Ectodermal cell (in vitro differentiated cells): ENCODE measurements around the gene BEST1.

Source experiments
- H3K27ac ChIP-seq: 2 replicates; pipeline ENCODE4 v1.7.0; 2013; ENCODE audit warnings: mild to moderate bottlenecking, low read depth, low read length; ENCODE audit not compliant: insufficient read depth, poor library complexity, severe bottlenecking
- H3K27me3 ChIP-seq: 2 replicates; pipeline ENCODE4 v1.7.0; 2013; ENCODE audit warnings: mild to moderate bottlenecking, low read length; ENCODE audit not compliant: insufficient read depth, control insufficient read depth, poor library complexity, severe bottlenecking
- H3K36me3 ChIP-seq: one replicate; pipeline ENCODE4 v1.7.0; 2013; ENCODE audit warnings: low read length; ENCODE audit not compliant: control insufficient read depth, insufficient read depth
- H3K4me1 ChIP-seq: one replicate; pipeline ENCODE4 v1.7.0; 2013; ENCODE audit warnings: low read length; ENCODE audit not compliant: control insufficient read depth, insufficient read depth
- H3K4me3 ChIP-seq: 2 replicates; pipeline ENCODE4 v1.7.0; 2013; ENCODE audit warnings: low read depth, low read length, control low read depth; ENCODE audit not compliant: insufficient read depth
- H3K9me3 ChIP-seq: 2 replicates; pipeline ENCODE4 v1.7.0; 2013; ENCODE audit warnings: mild to moderate bottlenecking, low read length, moderate library complexity; ENCODE audit not compliant: control insufficient read depth
- WGBS, 2 experiments: methylation state at CpG; one replicate each; pipeline ENCODE4 v1.1.7; 2013; ENCODE audit warnings: missing lambda C conversion rate in 2 of 2; 5-methylcytosine and 5-hydroxymethylcytosine counted together

Gene BEST1

DNA sequence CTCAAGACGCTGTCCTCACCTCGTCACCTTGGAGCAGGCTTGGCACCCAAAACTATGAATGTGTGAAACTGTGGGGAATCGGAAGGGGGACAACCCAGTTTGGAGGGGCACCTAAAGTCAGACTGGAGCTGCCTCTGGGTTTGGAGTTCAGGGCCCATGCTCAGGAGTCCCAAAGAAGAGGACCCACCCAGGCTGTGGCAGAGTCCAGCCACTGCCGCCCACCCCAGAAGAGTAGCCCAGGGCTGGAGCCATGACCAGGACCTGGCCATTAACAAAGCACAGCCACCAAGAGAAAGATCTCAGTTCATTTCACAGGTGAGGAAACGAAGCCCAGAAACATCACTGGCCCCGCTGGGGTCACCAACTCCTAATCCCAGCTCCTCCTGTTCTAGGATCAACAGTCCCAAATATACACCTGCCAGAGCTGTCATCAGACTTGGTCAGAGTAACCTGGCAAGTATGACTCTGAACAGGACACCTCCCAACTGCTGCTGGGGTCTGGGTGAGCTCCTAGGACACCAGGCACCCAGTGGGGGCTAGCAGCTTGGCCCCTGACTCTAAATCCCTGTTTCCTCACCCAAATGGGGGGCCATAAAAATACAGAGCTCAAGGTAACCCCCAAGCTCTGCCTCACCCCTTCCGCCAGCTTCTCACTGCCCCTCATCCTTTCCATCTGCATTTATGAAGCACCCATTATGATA lies 35.5 kb upstream of the BEST1 start:
- Histone ChIP-seq H3K36me3 (no peaks in the 10 kb centered on the region), H3K4me1 (peaks cover 6% of the 10 kb centered on the region), H3K27ac (no peak overlapping the region), H3K9me3 (no peaks in the 10 kb centered on the region), H3K27me3 (peaks cover 31% of the 10 kb centered on the region), H3K4me3 (no peak overlapping the region)
- WGBS, 2 experiments = 92 to 96% methylated on average over 7 of the region's 7 CpGs

DNA sequence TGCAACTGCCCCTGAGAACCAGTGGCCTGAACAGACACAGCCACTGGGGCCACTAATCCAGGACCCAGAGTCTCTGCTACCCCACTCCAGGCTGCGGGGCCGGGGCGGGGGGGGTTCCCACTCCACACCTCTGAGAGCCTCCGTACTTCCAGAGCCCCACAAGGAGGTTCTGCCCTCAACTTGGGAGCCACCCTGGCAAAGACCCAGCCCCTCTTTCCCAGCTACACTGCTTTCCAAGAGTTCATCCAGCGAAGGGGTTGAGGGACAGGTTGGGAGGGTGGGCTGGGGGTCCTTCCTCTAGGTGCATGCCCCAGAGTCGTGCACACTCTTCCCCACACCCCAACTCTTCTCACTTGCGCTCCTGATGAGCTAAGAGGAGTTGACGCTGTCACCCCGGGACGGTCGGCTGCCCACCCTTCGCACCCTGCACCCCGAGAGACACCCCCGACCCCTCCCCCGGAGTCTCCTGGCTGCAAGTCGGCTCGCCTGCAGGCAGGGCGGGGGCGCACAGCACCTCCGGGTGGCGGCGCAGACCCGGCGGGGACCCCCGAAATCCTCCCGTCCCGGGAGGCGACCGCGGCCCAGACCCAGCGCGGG lies 33.3 kb upstream of the BEST1 start:
- WGBS, 2 experiments = 17 to 18% methylated on average over 32 of the region's 32 CpGs
- Histone ChIP-seq H3K4me3 (peak overlapping the region; percentile 38), H3K27ac (no peak overlapping the region), H3K9me3 (no peaks in the 10 kb centered on the region), H3K27me3 (peaks cover 31% of the 10 kb centered on the region), H3K4me1 (peaks cover 6% of the 10 kb centered on the region), H3K36me3 (no peaks in the 10 kb centered on the region)

DNA sequence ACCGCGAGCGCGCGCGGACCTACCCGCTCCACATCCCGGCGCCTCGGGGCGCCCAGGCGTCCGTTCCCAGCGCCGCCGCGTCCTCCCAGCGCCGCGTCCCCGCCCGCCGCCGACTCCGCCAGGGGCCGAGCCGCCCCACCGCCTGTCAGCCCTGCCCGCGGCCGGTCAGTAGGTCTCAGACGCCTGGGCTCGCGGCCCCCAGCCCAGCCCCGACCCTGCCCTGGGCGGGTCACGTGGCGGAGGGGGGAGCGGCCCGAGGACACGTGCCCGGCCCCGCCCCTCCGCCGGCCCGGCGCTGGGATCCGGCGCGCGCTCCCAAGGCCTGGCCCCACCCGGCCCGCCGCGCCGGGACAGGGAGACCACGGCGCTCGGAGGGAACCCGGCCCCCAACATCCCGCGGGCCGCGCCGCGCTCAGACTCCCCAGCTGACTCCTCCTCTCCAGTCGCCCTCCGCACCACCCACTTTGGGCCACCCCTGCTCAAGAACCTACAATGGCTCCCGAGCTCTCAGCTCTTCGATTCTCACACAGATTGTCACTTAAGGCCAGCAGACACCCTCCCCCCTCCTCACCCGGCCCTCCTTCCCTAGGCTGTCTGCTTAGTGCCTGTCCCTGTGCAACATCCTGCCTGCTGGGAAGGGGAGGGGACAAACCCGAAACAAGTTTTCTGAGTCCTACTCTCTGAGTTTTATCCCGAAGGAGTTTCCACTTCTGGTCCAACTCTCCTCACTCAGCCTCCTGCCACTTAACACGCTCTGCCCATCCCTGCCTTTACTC lies 32.6 kb upstream of the BEST1 start, which contains the start of gene RAB3IL1:
Gene RAB3IL1 (minus strand): TSS at position 233 of the 776 bp plus-strand sequence. CDS start 199 bp downstream, at position 34.
- H3K27ac ChIP-seq = no peak within 1 kb of the TSS
- 4% methylated on average over 74 of the region's 74 CpGs for WGBS, 2 experiments
- H3K4me3 ChIP-seq = peak within 1 kb of the TSS; percentile 38

DNA sequence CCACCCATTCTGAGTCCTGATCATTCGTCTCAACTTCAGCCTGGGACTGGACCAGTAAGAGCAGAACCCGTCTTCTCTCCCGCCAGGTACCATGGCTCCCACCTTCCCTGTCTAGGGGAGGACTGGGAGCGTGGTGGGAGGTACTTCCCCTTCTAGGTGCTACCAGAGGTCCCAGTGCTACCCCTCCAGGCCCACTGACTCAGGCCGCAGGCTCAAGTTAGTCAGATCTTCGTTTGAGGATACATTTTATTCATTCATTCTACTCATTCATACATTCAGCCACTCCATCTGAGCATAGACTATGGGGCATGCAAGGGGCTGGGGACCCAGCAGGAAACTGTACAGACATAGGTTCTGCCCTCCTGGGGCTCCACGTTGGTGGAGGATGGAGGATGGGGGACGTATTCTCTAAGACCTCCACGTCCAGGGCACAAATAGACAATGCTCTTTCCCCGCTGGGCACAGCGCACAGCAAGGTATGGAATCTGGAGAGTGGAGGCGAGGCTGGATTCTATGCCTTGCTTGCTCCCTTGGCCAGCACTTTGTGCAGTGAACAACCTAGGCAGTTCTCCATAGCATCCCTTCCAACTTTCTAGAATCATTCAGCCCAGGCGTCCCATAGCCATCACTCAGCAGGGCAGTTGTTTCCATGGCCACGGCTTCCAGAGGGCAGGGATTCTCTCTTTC lies 31.8 kb upstream of the BEST1 start:
- Histone ChIP-seq H3K27me3 (peaks cover 31% of the 10 kb centered on the region), H3K4me3 (no peak overlapping the region), H3K36me3 (no peaks in the 10 kb centered on the region), H3K27ac (no peak overlapping the region), H3K4me1 (peaks cover 17% of the 10 kb centered on the region), H3K9me3 (no peaks in the 10 kb centered on the region)
- WGBS, 2 experiments = 87 to 90% methylated on average over 14 of the region's 14 CpGs

More for the DNA sequence above, 32.6 kb upstream of the BEST1 start, which contains the start of gene RAB3IL1:
- no peaks in the 10 kb centered on the region for H3K36me3 ChIP-seq
- peaks cover 31% of the 10 kb centered on the region for H3K27me3 ChIP-seq
- H3K9me3 ChIP-seq = no peaks in the 10 kb centered on the region
- H3K4me1 ChIP-seq = peaks cover 8% of the 10 kb centered on the region

DNA sequence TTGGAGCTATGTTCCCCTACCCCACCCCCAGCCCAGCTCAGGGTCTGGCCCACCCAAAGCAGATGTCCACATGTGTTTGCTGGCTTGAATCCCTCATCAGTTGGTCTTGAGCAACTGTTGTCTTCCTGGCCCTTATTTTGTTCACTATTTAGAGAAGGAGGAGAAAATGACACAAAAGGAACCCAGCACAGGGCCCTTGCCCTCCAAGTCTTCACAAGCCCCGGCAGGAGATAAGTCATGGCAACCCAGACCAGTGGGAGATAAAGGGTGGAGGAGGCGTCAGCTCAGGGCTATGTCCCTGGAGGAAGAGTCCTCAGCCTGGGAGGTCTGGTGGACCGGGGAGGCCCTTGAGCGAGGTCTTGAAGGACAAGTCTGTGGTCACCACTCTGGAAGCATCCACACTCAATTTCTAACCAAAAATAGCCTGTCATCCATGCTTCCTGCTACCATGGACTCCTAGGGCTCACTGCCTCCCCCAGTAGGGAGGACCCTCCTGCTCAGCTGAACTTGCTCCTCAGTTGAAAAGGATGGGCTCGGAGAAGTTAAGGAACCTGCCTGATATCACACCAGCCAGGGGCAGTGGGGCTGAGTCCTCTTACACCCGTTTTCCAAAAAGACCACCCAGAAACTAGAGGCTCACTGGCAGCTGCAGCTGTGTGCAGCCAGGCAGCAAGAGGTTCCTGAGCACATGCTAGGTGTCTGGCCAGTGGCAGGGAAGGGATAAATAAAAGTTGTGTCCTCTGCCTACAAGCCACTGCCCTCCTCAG lies 31.0 kb upstream of the BEST1 start:
- WGBS, 2 experiments = 89 to 92% methylated on average over 6 of the region's 6 CpGs

DNA sequence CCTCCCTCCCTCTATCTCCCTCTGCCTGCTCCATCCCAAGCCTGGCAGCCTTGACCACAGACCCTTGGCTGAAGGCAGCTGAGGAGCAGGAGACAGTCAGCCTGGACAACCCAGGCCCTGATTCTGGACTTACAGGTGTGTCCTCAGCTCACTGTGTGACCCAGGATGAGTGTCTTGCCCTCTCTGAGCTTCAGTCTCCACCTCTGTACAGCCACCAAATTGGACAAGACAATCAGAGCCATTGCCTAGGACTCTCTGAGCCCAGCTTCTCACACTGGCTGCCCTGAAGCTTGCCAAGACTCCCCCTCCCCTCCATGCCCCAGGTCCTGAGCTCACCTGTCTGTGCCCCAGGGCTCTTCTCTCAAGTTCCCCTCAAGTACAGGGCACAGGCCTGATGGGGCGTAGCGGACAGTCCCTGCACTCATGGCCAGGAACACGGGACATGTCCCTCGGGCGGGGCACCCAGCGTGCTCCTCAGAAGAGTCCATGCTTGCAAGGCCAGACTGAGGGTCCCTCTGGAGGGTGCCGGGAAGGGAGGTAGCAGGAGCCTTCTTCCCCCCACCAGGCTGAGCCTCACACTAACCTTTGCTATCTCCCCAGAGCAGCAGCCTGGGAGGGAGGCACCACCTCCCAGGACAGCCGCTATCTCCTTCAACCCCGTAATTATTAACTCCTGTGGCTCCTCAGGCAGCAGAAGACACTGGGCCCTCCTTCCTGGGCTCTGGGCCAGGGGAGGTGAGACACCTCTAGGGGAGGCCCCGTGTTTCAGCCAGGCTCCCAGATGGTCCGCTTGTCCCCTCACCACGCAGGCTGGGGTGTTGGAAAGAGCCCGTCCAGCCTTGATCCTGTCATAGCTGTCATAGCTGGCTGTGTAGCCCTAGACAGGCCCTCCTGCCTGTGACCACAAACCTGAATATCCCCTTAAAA lies 30.2 kb upstream of the BEST1 start:
- WGBS, 2 experiments = 90 to 93% methylated on average over 13 of the region's 13 CpGs
- Histone ChIP-seq H3K27ac (no peak overlapping the region), H3K27me3 (peaks cover 31% of the 10 kb centered on the region)

More for the DNA sequence above, 31.0 kb upstream of the BEST1 start:
- Histone ChIP-seq H3K4me1 (peaks cover 24% of the 10 kb centered on the region), H3K36me3 (no peaks in the 10 kb centered on the region), H3K27ac (no peak overlapping the region), H3K27me3 (peaks cover 31% of the 10 kb centered on the region), H3K4me3 (no peak overlapping the region), H3K9me3 (no peaks in the 10 kb centered on the region)

DNA sequence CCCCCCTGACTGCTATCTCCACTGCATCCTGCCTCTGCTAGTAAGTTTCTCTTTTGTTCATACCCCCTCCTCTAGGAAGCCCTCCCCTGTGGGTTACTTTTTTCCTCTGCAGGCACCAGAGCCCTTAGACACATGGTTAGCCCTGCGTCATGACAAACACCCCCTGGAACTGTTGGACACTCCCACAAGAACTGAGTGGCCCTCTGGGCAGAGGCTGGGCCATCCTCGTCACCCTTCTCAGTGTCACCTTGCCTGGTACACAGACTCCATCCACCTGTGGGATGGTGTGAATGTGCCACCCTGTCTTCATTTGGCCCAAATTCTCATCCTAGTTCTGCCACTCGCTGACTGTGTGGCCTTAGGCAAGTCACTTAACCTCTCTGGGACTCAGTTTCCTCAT lies 28.7 kb upstream of the BEST1 start:
- Histone ChIP-seq H3K36me3 (no peaks in the 10 kb centered on the region), H3K9me3 (no peaks in the 10 kb centered on the region), H3K4me3 (no peak overlapping the region), H3K4me1 (peaks cover 24% of the 10 kb centered on the region), H3K27me3 (peaks cover 23% of the 10 kb centered on the region), H3K27ac (no peak overlapping the region)
- WGBS, 2 experiments = 91 to 99% methylated on average over 3 of the region's 3 CpGs

More for the DNA sequence above, 30.2 kb upstream of the BEST1 start:
- no peaks in the 10 kb centered on the region for H3K9me3 ChIP-seq
- H3K4me1 ChIP-seq = peaks cover 24% of the 10 kb centered on the region
- no peaks in the 10 kb centered on the region for H3K36me3 ChIP-seq
- no peak overlapping the region for H3K4me3 ChIP-seq

DNA sequence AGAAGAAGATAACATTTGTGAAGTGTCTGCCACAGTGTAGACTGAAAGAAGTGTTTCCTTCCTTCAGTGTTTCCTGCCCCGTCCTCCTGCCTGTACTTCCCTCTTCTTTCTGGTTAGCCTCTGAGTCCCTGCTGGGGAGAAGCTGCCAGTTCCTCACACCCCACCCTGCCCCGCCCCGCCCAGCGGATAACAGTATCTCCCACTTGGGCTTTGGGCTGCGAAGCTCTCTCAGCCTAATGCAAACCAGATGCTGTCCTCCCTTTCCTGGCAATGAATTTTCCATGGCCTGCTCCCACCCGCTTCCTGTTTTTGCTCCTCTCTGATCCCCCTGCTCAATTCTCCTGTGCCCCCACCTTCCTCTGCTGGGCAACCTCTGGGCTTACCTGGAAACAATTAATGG lies 27.6 kb upstream of the BEST1 start:
- peaks cover 24% of the 10 kb centered on the region for H3K4me1 ChIP-seq
- no peak overlapping the region for H3K4me3 ChIP-seq
- peaks cover 12% of the 10 kb centered on the region for H3K27me3 ChIP-seq
- H3K9me3 ChIP-seq = no peaks in the 10 kb centered on the region
- WGBS, 2 experiments = 73 to 77% methylated on average over 6 of the region's 6 CpGs
- no peaks in the 10 kb centered on the region for H3K36me3 ChIP-seq
- H3K27ac ChIP-seq = no peak overlapping the region
